ENCODE data around the gene EIF4ENIF1. TPM values are rescaled to one million over a fixed set of nuclear protein-coding genes. Genes with fewer than 3 reads are reported as not detected.
A peak's percentile ranks its signal among the peaks of the same experiment; 100 is the strongest.
"Not testable (repeated sequence)": the region's sequence is repeated elsewhere in the genome, so short reads cannot be mapped to it uniquely, and the experiment has no call there.

EIF4ENIF1 gene
- total RNA-seq, 1 donor from 2014 or later: 41.9 TPM

DNA sequence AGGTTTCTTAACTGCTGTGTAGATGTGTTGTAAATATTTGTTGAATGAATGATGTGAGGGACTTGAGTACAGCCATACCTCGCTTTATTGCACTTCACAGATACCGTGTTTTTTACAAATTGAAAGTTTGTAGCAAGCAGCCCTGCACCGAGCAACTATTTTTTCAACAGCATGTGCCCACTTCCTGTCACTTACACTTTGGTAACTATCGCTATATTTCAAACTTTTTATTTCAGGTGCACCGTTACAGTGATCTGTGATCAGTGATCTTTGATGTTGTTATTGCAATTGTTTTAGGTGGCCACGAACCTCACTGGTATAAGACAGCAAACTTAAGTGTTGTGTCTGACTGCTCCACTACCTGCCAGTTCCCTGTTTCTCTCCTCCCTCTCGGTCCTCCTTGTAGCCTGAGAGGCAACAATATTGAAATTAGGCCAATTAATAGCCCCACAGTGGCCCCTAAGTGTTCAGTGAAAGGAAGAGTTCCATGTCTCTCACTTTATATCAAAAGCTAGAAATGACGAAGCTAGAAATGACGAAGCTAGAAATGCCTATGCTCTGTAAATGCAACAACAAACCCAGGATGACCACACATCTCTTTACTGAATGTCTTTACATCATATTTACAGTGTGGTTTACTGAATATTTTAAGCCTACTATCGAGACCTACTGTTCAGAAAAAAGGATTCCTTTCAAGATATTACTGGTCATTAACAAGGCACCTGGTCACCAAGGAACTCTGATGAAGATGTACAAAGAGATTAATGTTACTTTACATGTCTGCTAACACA, 7.7 kb upstream of the EIF4ENIF1 start:
- H3K9me3 Mint-ChIP-seq (ENCODE audit: unreplicated experiment): peaks cover 6% of the 10 kb centered on the region
- peaks cover 6% of the 10 kb centered on the region for H3K36me3 Mint-ChIP-seq (ENCODE audit: unreplicated experiment)
- H3K27me3 Mint-ChIP-seq (ENCODE audit: unreplicated experiment): peaks cover 4% of the 10 kb centered on the region
- TF ChIP-seq, protein P1, sequence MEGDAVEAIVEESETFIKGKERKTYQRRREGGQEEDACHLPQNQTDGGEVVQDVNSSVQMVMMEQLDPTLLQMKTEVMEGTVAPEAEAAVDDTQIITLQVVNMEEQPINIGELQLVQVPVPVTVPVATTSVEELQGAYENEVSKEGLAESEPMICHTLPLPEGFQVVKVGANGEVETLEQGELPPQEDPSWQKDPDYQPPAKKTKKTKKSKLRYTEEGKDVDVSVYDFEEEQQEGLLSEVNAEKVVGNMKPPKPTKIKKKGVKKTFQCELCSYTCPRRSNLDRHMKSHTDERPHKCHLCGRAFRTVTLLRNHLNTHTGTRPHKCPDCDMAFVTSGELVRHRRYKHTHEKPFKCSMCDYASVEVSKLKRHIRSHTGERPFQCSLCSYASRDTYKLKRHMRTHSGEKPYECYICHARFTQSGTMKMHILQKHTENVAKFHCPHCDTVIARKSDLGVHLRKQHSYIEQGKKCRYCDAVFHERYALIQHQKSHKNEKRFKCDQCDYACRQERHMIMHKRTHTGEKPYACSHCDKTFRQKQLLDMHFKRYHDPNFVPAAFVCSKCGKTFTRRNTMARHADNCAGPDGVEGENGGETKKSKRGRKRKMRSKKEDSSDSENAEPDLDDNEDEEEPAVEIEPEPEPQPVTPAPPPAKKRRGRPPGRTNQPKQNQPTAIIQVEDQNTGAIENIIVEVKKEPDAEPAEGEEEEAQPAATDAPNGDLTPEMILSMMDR (IDR thresholded peaks at IDR 0.05; ENCODE audit: partially characterized antibody, unreplicated experiment): no peak
- H3K27ac Mint-ChIP-seq (ENCODE audit: unreplicated experiment): no peak overlapping the region
- peak overlapping the region; percentile 91 for H3K4me3 Mint-ChIP-seq (ENCODE audit: unreplicated experiment)
- no peak for DNase-seq
- H3K4me1 Mint-ChIP-seq (ENCODE audit: low read depth, unreplicated experiment): no peaks in the 10 kb centered on the region

DNA sequence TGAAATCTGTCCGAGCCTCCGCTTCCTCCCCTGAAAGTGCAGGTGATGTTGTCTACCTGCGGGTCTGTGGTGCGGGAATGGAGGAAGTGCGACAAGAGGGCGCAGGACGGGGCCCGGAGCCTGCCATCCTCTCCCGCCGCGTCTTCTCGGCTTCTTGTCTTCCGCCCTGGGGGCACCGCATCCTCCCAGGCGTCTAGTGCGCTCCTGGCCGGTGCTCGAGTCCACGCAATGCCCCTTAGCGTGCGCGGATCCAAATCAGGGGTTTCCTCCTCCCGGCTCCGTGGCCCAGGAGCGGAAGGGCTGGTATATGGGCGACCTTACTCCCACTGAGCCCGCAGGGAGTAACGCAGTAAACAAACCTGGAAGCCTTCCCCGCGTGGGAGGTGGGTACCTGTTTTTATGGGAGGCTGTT, 7.1 kb upstream of the EIF4ENIF1 start:
- peaks cover 6% of the 10 kb centered on the region for H3K36me3 Mint-ChIP-seq (ENCODE audit: unreplicated experiment)
- peaks cover 3% of the 10 kb centered on the region for H3K27me3 Mint-ChIP-seq (ENCODE audit: unreplicated experiment)
- H3K4me1 Mint-ChIP-seq (ENCODE audit: low read depth, unreplicated experiment): no peaks in the 10 kb centered on the region
- H3K9me3 Mint-ChIP-seq (ENCODE audit: unreplicated experiment): peaks cover 6% of the 10 kb centered on the region
- no peak overlapping the region for H3K27ac Mint-ChIP-seq (ENCODE audit: unreplicated experiment)
- DNase-seq: peak; percentile 38
- H3K4me3 Mint-ChIP-seq (ENCODE audit: unreplicated experiment): peak overlapping the region; percentile 91
- TF ChIP-seq, protein P1 (IDR thresholded peaks at IDR 0.05; ENCODE audit: partially characterized antibody, unreplicated experiment): no peak

DNA sequence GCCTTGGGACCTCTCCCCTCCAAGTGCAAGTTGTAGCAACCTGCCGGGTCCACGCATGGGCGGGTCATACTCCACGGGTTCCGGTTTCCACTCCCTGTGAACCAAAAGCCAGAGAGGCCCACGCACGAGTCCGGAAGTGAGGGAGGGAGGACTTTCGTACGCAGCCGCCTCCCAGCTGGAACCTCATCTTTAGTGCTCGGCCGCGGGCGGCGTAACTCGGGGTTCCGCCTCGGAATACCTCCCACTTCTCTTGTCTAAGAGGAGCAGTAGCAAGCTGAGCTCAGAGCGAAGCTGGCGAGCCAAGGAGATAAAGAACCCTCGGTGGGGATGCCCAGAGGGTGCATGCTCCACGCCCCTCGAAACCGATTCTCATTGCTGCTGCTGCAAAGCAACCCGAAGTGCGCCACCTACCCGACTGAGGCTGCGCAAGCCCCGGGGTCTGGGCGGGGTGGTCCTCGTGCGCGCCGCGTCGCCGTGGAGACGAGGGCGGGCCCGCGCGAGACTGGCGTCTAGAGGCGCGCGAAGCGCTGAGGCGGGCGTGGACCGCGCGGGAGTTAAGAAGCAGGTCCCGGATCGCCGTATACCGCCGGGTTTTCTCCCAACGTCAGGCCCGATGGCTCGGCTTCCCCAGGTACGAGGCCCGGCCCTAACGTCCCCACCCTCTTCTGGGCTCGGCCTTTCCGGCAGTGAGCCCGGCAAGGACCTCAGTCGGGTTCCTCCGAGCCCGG, 6.5 kb upstream of the EIF4ENIF1 start, which contains the start of gene SFI1:
SFI1 (plus strand) TSS at position 530 of the 728 bp plus-strand sequence. CDS start 11,749 bp downstream, outside the sequence.
- peaks cover 2% of the 10 kb centered on the region for H3K27me3 Mint-ChIP-seq (ENCODE audit: unreplicated experiment)
- TF ChIP-seq, protein P1 (IDR thresholded peaks at IDR 0.05; ENCODE audit: partially characterized antibody, unreplicated experiment): peak; percentile 30
- H3K4me1 Mint-ChIP-seq (ENCODE audit: low read depth, unreplicated experiment): no peaks in the 10 kb centered on the region
- DNase-seq: peak; percentile 94
- peaks cover 6% of the 10 kb centered on the region for H3K9me3 Mint-ChIP-seq (ENCODE audit: unreplicated experiment)
- H3K27ac Mint-ChIP-seq (ENCODE audit: unreplicated experiment): peak within 1 kb of the TSS; percentile 33
- H3K4me3 Mint-ChIP-seq (ENCODE audit: unreplicated experiment): peak within 1 kb of the TSS; percentile 91
- H3K36me3 Mint-ChIP-seq (ENCODE audit: unreplicated experiment): peaks cover 6% of the 10 kb centered on the region

DNA sequence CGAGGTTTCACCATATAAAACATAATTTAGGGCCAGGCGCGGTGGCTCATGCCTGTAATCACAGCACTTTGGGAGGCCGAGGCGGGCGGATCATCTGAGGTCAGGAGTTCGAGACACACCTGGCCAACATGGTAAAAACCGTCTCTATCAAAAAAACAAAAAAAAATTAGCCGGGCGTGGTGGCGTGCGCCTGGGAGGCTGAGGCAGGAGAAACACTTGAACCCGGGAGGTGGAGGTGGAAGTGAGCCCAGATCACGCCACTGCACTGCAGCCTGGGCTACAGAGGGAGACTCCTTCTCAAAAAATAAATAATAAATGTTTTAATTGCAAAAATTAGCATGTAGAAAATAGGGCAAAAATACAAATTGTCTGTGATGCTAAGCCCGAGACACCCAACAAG, 5.7 kb upstream of the EIF4ENIF1 start:
- TF ChIP-seq, protein P1 (IDR thresholded peaks at IDR 0.05; ENCODE audit: partially characterized antibody, unreplicated experiment): no peak
- no peak for DNase-seq

DNA sequence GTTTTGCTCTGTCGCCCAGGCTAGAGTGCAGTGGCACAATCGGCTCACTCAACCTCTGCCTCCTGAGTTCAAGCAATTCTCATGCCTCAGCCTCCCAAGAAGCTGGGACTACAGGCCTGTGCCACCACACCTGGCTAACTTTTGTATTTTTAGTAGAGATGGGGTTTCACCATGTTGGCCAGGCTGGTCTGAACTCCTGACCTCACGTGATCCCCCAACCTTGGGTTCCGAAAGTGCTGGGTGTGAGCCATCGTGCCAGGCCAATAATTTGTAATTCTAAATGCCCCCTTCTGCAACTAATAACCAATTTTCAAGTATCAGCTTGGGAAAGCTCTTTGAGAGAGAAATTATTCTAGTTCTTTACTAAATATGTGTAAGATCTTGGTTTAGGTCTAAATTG, 3.7 kb upstream of the EIF4ENIF1 start:
- H3K27ac Mint-ChIP-seq (ENCODE audit: unreplicated experiment); H3K4me3 Mint-ChIP-seq (ENCODE audit: unreplicated experiment); H3K9me3 Mint-ChIP-seq (ENCODE audit: unreplicated experiment); DNase-seq; H3K27me3 Mint-ChIP-seq (ENCODE audit: unreplicated experiment); H3K36me3 Mint-ChIP-seq (ENCODE audit: unreplicated experiment): not testable (repeated sequence)
- peaks cover 12% of the 10 kb centered on the region for H3K4me1 Mint-ChIP-seq (ENCODE audit: low read depth, unreplicated experiment)

More for the DNA sequence above, 5.7 kb upstream of the EIF4ENIF1 start:
- peaks cover 6% of the 10 kb centered on the region for H3K36me3 Mint-ChIP-seq (ENCODE audit: unreplicated experiment)
- no peak overlapping the region for H3K27ac Mint-ChIP-seq (ENCODE audit: unreplicated experiment)
- peaks cover 6% of the 10 kb centered on the region for H3K9me3 Mint-ChIP-seq (ENCODE audit: unreplicated experiment)
- peak overlapping the region; percentile 91 for H3K4me3 Mint-ChIP-seq (ENCODE audit: unreplicated experiment)
- H3K27me3 Mint-ChIP-seq (ENCODE audit: unreplicated experiment): peaks cover 2% of the 10 kb centered on the region
- H3K4me1 Mint-ChIP-seq (ENCODE audit: low read depth, unreplicated experiment): peaks cover 4% of the 10 kb centered on the region

Data from glutamatergic neuron (in vitro differentiated cells).